IPS-18c (cell line): ENCODE data around the gene AGAP3.
A peak's percentile ranks its signal among the peaks of the same experiment; 100 is the strongest.

ENCODE experiments used
- H3K4me3 ChIP-seq: 2 replicates; pipeline ENCODE4 v1.7.0; 2013; ENCODE audit warnings: low read depth, mild to moderate bottlenecking, low read length, moderate library complexity; ENCODE audit not compliant: insufficient read depth
- H3K9me3 ChIP-seq: one replicate; pipeline ENCODE4 v1.6.1; 2013; ENCODE audit warnings: mild to moderate bottlenecking, low read length, moderate library complexity; ENCODE audit not compliant: control insufficient read depth, insufficient read depth

The AGAP3 gene

DNA sequence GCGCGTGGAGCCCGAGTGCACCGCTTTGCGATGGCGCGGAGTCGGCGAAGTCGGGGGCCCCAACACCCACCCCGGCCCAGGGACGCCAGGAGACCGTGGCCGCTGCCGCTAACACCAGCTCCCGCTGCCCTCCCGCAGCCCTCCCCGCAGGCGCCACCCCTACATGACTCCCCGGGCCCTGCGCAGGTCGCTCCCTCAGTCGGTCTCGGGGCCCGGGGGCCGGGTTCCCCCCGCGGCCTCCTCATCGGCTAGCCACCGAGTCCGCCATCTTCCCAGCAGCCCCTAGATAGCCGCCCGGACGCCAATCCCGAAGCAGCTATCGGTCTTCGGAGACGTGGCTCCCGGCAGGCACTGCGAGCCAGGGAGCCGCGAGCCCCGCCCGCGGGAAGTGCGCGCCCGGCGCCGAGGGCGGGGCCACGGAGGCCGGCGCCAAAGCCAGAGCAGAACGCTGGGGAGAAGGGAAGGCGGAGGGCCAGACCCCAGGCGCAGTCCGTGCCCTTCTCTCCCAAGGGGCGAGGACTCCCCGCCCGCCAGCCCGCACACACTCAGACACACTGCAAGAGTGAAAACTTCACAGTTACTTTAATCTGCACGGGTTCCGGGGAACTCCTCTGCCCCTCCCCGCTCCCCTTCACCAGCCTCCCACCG, 5.6 kb upstream of the AGAP3 start, which contains the start of gene FASTK:
Gene FASTK, minus strand, starts transcription at position 288 of the 648 bp plus-strand sequence. Its CDS starts 43 bp downstream, at position 245.
- Histone ChIP-seq H3K9me3 (no peaks in the 10 kb centered on the region), H3K4me3 (peak within 1 kb of the TSS; percentile 94)

DNA sequence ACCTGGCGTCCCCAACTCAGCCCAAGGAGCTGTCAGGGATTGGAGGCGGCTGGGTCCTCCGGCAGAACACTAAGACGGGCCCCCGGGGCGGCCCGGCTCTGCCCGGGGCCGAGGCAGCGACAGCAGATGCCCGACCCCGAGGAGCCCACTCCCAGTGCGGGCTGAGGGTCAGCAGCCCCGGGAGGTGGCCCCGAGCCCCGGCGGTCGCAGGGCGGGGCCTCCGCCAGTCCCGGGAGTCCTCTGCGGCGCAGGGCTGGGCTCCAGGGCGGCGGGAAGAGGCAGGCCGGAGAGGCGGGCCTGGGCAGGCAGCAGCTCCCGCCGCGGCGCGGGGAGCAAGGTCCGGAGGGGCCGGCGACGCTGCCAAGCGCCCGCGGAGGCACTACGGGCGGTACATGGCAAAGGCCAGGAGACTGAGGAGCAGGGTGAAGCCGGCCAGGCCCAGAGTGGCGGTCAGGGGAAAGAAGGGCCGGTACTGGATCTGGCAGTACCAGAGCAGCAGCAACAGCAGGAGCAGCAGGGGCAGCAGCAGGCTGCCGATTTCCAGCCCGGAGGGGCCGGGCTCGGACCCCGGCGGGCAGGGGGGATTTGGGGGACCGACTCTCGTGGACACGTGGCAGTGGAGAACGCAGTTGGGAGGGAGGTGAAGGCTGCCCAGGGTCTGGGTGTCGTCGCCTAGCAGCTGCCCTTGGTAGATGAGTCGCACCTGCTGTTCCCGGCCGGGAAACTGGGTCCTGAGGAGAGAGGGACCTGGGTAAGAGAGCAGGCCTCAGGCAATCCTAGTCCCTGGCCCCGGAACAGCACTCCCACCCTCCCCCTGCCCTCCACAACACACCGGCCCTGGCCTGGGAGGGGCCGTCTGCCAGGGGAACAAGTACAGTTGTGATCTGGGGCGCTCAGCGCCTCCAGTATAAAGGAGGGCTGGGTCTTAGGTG, 4.8 kb upstream of the AGAP3 start:
- no peaks in the 10 kb centered on the region for H3K9me3 ChIP-seq
- peak overlapping the region; percentile 94 for H3K4me3 ChIP-seq

DNA sequence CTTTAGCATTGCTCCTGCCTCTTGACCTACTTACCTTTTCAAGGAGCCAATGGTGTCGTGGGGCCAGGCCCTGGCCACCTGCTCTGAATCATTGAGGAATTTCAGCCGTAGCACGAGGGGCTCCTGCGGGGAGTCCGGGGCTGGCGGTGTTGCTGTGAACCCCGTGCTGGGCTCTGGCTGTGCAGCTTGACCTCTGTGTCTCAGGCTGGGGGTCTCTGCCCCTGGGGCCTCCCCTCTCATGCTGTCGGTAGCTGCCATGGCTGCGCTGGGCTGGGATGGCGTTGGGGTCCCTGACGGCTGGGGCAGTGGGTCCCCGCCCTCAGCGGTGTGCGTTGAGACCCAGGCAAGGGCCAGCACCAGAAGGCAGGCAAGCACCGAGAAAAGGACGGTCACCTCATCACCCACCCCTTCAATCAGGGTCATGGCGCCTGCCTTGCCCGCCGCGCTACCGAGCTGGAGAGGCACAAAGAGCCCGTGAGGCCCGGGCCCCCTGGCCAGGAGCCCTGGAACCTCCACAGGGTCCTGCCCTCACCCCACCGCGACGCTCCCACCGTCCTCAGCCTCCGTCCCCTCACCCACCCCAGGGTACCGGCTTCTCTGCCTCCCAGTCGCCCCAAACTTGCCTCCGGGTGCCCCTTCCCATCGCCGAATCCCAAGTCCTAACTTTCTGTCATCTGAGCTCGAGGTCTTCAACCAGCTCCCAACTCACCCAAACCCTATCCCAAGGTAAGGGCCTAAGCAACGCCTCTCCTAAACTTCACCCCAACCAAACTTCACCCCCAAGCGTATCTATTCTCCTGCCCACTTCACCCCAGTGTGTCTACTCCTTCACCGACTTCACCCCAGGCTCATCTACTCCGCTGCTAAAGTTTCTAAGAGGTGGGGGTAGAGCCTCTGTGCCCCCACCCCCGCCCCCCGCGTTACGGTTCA, 3.9 kb upstream of the AGAP3 start:
- Histone ChIP-seq H3K4me3 (peak overlapping the region; percentile 69), H3K9me3 (no peaks in the 10 kb centered on the region)

- peak within 1 kb of the TSS; percentile 69 for H3K4me3 ChIP-seq
Observed at GRCh38 chr7:151083071-151083823, 3.0 kb upstream of the AGAP3 start, which contains the start of gene TMUB1. TSS of gene TMUB1 (minus strand) at chr7:151083493. CDS start at chr7:151082563, 930 bp downstream.

DNA sequence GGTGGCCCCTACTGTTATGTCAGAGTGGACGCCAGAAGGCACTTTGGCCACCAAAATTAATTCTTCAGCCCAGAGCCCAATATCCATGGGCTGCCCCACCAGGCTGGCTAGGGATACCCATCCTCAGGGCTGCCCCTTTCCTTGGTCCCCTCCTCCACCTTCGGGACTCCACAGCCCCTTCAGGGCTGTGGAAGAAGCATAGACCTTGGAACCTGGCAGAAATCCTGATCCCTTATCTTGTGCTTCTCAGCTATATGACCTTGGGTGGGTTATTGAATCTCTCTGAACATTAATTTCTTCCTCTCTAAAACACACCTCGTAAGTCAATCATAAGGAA, 2.5 kb upstream of the AGAP3 start:
- H3K4me3 ChIP-seq = peak overlapping the region; percentile 69
- H3K9me3 ChIP-seq = no peaks in the 10 kb centered on the region

More at GRCh38 chr7:151083071-151083823, 3.0 kb upstream of the AGAP3 start, which contains the start of gene TMUB1:
- no peaks in the 10 kb centered on the region for H3K9me3 ChIP-seq

GRCh38 chr7:151085329-151085690, 965 bp upstream of the AGAP3 start:
- no peaks in the 10 kb centered on the region for H3K9me3 ChIP-seq

GRCh38 chr7:151086802-151087244, 548 bp downstream of the AGAP3 start:
- H3K4me3 ChIP-seq = peak overlapping the region; percentile 74
- H3K9me3 ChIP-seq = no peaks in the 10 kb centered on the region

More at GRCh38 chr7:151085329-151085690, 965 bp upstream of the AGAP3 start:
- no peak overlapping the region for H3K4me3 ChIP-seq

- Histone ChIP-seq H3K9me3 (no peaks in the 10 kb centered on the region), H3K4me3 (peak overlapping the region; percentile 74)
Observed at GRCh38 chr7:151087245-151088018, 1.2 kb downstream of the AGAP3 start.

GRCh38 chr7:151088019-151088855, 2.0 kb downstream of the AGAP3 start:
- Histone ChIP-seq H3K9me3 (no peaks in the 10 kb centered on the region), H3K4me3 (peak overlapping the region; percentile 74)

GRCh38 chr7:151088856-151089699, 2.8 kb downstream of the AGAP3 start:
- peak overlapping the region; percentile 74 for H3K4me3 ChIP-seq

DNA sequence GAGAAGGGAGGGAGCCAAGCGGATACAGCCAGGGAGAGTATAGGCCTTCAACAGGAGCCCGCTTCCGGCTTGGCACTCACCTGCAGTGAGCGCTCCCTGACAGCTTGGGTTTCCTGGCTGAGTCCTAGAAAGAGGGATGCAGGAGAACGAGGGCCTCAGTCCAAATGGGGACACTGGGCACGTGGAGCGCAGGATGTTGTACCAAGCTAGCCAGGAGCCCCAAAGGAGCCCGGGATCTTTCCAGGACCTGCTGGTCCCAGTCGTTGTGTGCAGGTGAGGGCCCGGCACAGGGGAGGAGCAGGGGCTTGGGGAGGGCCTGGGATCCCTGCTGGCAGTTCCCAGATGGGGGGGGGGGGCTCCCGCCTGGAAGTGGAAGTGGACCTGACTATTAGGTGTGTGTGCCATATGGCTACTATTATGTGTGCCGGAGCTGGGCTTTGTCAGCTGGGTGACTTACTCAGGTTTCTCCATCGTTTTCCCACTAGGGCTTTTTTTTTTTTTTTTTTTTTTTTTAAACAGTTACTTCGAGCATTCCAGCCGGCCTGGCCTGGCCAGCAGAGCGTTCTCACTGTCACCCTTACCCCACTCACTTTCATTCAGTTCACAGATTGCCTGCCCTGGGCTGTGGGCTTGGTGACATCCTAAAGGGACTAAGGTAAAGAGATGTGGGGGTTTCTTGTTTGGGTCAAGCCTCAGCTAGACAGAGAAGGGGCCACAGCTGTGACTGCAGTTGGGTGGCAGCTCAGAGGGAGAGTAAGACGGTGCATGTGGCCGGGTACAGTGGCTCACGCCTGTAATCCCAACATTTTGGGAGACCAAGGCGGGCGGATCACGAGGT, 3.8 kb downstream of the AGAP3 start:
- H3K4me3 ChIP-seq = no peak overlapping the region; the same call in 1 of the 2 replicates
- no peaks in the 10 kb centered on the region for H3K9me3 ChIP-seq

More at GRCh38 chr7:151088856-151089699, 2.8 kb downstream of the AGAP3 start:
- H3K9me3 ChIP-seq = no peaks in the 10 kb centered on the region

DNA sequence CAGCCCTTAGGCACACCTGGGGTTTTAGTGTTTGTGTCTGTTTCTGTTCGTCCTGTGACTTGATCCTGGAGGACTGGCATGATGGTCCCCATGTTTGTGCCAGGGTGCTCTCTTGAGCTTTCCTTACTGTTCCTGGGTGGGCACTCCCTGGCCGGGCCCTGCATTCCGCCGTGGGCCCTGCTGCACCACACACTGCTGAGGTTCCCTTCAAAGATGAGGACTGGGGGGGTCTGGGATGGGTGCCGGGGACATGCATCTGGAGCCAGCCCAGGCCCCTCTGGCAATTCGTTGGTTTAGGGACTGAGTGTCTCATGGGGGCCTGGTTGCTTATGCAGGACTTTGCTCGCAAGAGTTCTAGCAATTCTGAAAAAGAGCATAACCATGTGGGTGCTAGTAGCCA, 4.7 kb downstream of the AGAP3 start:
- Histone ChIP-seq H3K4me3 (no peak overlapping the region), H3K9me3 (no peaks in the 10 kb centered on the region)

GRCh38 chr7:151091431-151091830, 5.2 kb downstream of the AGAP3 start:
- no peaks in the 10 kb centered on the region for H3K9me3 ChIP-seq

More at GRCh38 chr7:151091431-151091830, 5.2 kb downstream of the AGAP3 start:
- H3K4me3 ChIP-seq = no peak overlapping the region
